Transverse colon (tissue), 4 donors: ENCODE measurements around the gene GAP43. TPM values are rescaled to one million over a fixed set of nuclear protein-coding genes. Genes with fewer than 3 reads are reported as not detected.

Experiments used
- DNase-seq: peaks from one replicate; pipeline ENCODE4 v3.0.0-alpha.2; 2019
- H3K27ac ChIP-seq, 4 donors: fragments of 200-600 bp; sonication (generic); 2 replicates each; pipeline ENCODE4 v1.5.1; 2016 to 2018; ENCODE audit warnings: inconsistent platforms in 4 of 4
- H3K27me3 ChIP-seq: fragments of 200-600 bp; sonication (generic); 2 replicates; pipeline ENCODE4 v1.5.1; 2017; ENCODE audit warnings: inconsistent platforms
- H3K36me3 ChIP-seq, 4 donors: fragments of 200-600 bp; sonication (generic); 2 replicates each; pipeline ENCODE4 v1.5.1; 2017 to 2019; ENCODE audit warnings: inconsistent platforms in 4 of 4
- H3K4me1 ChIP-seq, 4 donors: fragments of 200-600 bp; sonication (generic); 2 replicates each; pipeline ENCODE4 v1.5.1; 2017 to 2020; ENCODE audit warnings: inconsistent platforms in 4 of 4
- H3K4me3 ChIP-seq, 4 donors: fragments of 200-600 bp; sonication (generic); 1 replicate in 1 of 4; 2 replicates in 3 of 4; pipeline versions ENCODE4 v1.5.1 to v1.6.1; 2017 to 2019; ENCODE audit warnings: inconsistent platforms in 4 of 4
- H3K9me3 ChIP-seq, 2 donors: fragments of 200-600 bp; sonication (generic); 2 replicates each; pipeline ENCODE4 v1.5.1; 2017 to 2019; ENCODE audit warnings: inconsistent platforms in 2 of 2
- CTCF ChIP-seq, 5 experiments: fragments of 200-600 bp in 3 of 5; fragments of 450-650 bp in 2 of 5; sonication (generic) in 3 of 5; IDR thresholded peaks; 1 replicate in 2 of 5; 2 replicates in 3 of 5; pipeline ENCODE4 v1.5.1; 2016 to 2017; ENCODE audit warnings: antibody characterized with exemption in 5 of 5, inconsistent platforms in 3 of 5, mild to moderate bottlenecking in 2 of 5, moderate library complexity in 1 of 5
- EP300 ChIP-seq: sonication (generic); formaldehyde crosslinking; IDR thresholded peaks from one replicate; pipeline ENCODE4 v1.6.1; 2017; ENCODE audit warnings: antibody characterized with exemption, low read depth
- POLR2A ChIP-seq: fragments of 450-650 bp; IDR thresholded peaks from one replicate; pipeline ENCODE4 v1.6.1; 2016; ENCODE audit warnings: antibody characterized with exemption, mild to moderate bottlenecking, moderate library complexity
- POLR2AphosphoS5 ChIP-seq, 3 donors: sonication (generic); formaldehyde crosslinking; IDR thresholded peaks; one replicate each; pipeline ENCODE4 v1.6.1; 2016; ENCODE audit warnings: antibody characterized with exemption in 3 of 3
- WGBS, 2 donors: methylation state at CpG; one replicate each; pipeline ENCODE4 v1.1.5; 2018; ENCODE audit warnings: low coverage in 1 of 2; 5-methylcytosine and 5-hydroxymethylcytosine counted together
- in situ Hi-C, 4 donors: fragments of 200-750 bp; cut with MboI; loops; one replicate each; pipeline versions ENCODE4 v1.15.0 to v1.15.1; 2017; ENCODE audit warnings: low sequenced_read_pairs in 3 of 4, low pct_ligation_motif_present in 1 of 4, low pct_unique_long_range_greater_than_20kb in 1 of 4
- intact Hi-C: fragments of 100-400 bp; cut with DNase I; formaldehyde crosslinking; loops from one replicate; pipeline ENCODE4 v1.15.1; 2023; ENCODE audit warnings: low total_unique reads
- total RNA-seq, 4 donors: library from RNA; depleted of rRNA; stranded (reverse); fragments of >200 nt; gene quantifications; one replicate each; pipeline ENCODE4 v1.1.0, GENCODE V29; 2016

Gene GAP43
- total RNA-seq, 4 donors from 2014 or later, result 2.2 to 3.5 (median 2.6) TPM; not detected in 1

- intact Hi-C loops, result no loop called here
- H3K4me1 ChIP-seq, result no peaks in the 10 kb centered on the region
- no peaks in the 10 kb centered on the region for H3K36me3 ChIP-seq
- no peak overlapping the region for H3K4me3 ChIP-seq
- H3K9me3 ChIP-seq, result no peaks in the 10 kb centered on the region
- H3K27ac ChIP-seq, result no peak overlapping the region
- WGBS, 2 donors, result 56 to 80% methylated on average over 1 of the region's 1 CpG
- DNase-seq, result no peak
- no peak for TF ChIP-seq CTCF (IDR thresholded peaks at IDR 0.05)
- no peak for TF ChIP-seq POLR2A
- no peak for TF ChIP-seq POLR2AphosphoS5 (IDR thresholded peaks at IDR 0.05)
- TF ChIP-seq EP300, result no peak
- in situ Hi-C loops, result no loop called here
- no peaks in the 10 kb centered on the region for H3K27me3 ChIP-seq
Observed at GRCh38 chr3:115758076-115758763, 134.9 kb downstream of the GAP43 start.

GRCh38 chr3:115760716-115761115, 137.4 kb downstream of the GAP43 start:
- in situ Hi-C loops (no loop called here), intact Hi-C loops (no loop called here)
- WGBS, 2 donors, result 73 to 76% methylated on average over 3 of the region's 3 CpGs
- TF ChIP-seq POLR2AphosphoS5 (IDR thresholded peaks at IDR 0.05) (no peak), CTCF (IDR thresholded peaks at IDR 0.05) (no peak), POLR2A (no peak), EP300 (no peak)
- DNase-seq, result no peak
- no peaks in the 10 kb centered on the region for H3K27me3 ChIP-seq
- H3K9me3 ChIP-seq, result no peaks in the 10 kb centered on the region
- H3K4me1 ChIP-seq, result no peaks in the 10 kb centered on the region
- no peaks in the 10 kb centered on the region for H3K36me3 ChIP-seq
- H3K27ac ChIP-seq, result no peak overlapping the region
- H3K4me3 ChIP-seq, result no peak overlapping the region

- Histone ChIP-seq H3K4me1 (no peaks in the 10 kb centered on the region), H3K36me3 (no peaks in the 10 kb centered on the region), H3K27ac (no peak overlapping the region), H3K9me3 (no peaks in the 10 kb centered on the region), H3K27me3 (no peaks in the 10 kb centered on the region), H3K4me3 (no peak overlapping the region)
- intact Hi-C loops, result no loop called here
- in situ Hi-C loops, result no loop called here
- DNase-seq, result no peak
- no peak for TF ChIP-seq CTCF (IDR thresholded peaks at IDR 0.05)
- no peak for TF ChIP-seq POLR2A
- TF ChIP-seq EP300, result no peak
- TF ChIP-seq POLR2AphosphoS5 (IDR thresholded peaks at IDR 0.05), result no peak
Observed at GRCh38 chr3:115761927-115762305, 138.6 kb downstream of the GAP43 start.

GRCh38 chr3:115766587-115767482, 143.5 kb downstream of the GAP43 start:
- in situ Hi-C loops, result no loop called here
- Histone ChIP-seq H3K36me3 (no peaks in the 10 kb centered on the region), H3K4me1 (no peaks in the 10 kb centered on the region), H3K9me3 (no peaks in the 10 kb centered on the region), H3K4me3 (no peak overlapping the region), H3K27me3 (no peaks in the 10 kb centered on the region), H3K27ac (no peak overlapping the region)
- 73 to 78% methylated on average over 4 to 6 of the region's 6 CpGs for WGBS, 2 donors
- no peak for TF ChIP-seq POLR2A
- no peak for TF ChIP-seq EP300
- no peak for TF ChIP-seq CTCF (IDR thresholded peaks at IDR 0.05)
- no peak for TF ChIP-seq POLR2AphosphoS5 (IDR thresholded peaks at IDR 0.05)
- DNase-seq, result no peak
- intact Hi-C loops, result no loop called here
